ENCODE measurements around the gene ONECUT3.
"Not testable (repeated sequence)": the region's sequence is repeated elsewhere in the genome, so short reads cannot be mapped to it uniquely, and the experiment has no call there.

ONECUT3 gene

GRCh38 chr19:1752757-1753728, at the start of gene ONECUT3:
Gene ONECUT3, plus strand, starts transcription at chr19:1753506. Its CDS starts 157 bp downstream, at chr19:1753663.
- in situ Hi-C loops (cut with MboI; ENCODE audit: low sequenced_read_pairs), result no loop called here

- in situ Hi-C loops (cut with MboI; ENCODE audit: low sequenced_read_pairs), result no loop called here
These were observed 49.0 kb upstream of the ONECUT3 start for GRCh38 chr19:1704339-1704738.

GRCh38 chr19:1705367-1705766, 47.9 kb upstream of the ONECUT3 start:
- in situ Hi-C loops (cut with MboI; ENCODE audit: low sequenced_read_pairs), result no loop called here

GRCh38 chr19:1706646-1707045, 46.7 kb upstream of the ONECUT3 start:
- in situ Hi-C loops (cut with MboI; ENCODE audit: low sequenced_read_pairs), result not testable (repeated sequence)

GRCh38 chr19:1707240-1707639, 46.1 kb upstream of the ONECUT3 start:
- in situ Hi-C loops (cut with MboI; ENCODE audit: low sequenced_read_pairs), result no loop called here

GRCh38 chr19:1713170-1713569, 40.1 kb upstream of the ONECUT3 start:
- in situ Hi-C loops (cut with MboI; ENCODE audit: low sequenced_read_pairs), result no loop called here

GRCh38 chr19:1715540-1715939, 37.8 kb upstream of the ONECUT3 start:
- in situ Hi-C loops (cut with MboI; ENCODE audit: low sequenced_read_pairs), result no loop called here

GRCh38 chr19:1717200-1717969, 35.9 kb upstream of the ONECUT3 start:
- in situ Hi-C loops (cut with MboI; ENCODE audit: low sequenced_read_pairs), result no loop called here

- in situ Hi-C loops (cut with MboI; ENCODE audit: low sequenced_read_pairs), result no loop called here
These were observed 35.4 kb upstream of the ONECUT3 start for GRCh38 chr19:1717970-1718264.

GRCh38 chr19:1718420-1719291, 34.6 kb upstream of the ONECUT3 start:
- in situ Hi-C loops (cut with MboI; ENCODE audit: low sequenced_read_pairs), result no loop called here

GRCh38 chr19:1719519-1719918, 33.8 kb upstream of the ONECUT3 start:
- in situ Hi-C loops (cut with MboI; ENCODE audit: low sequenced_read_pairs), result no loop called here

- in situ Hi-C loops (cut with MboI; ENCODE audit: low sequenced_read_pairs), result no loop called here
These were observed 33.1 kb upstream of the ONECUT3 start for GRCh38 chr19:1720237-1720636.

GRCh38 chr19:1725100-1726064, 27.9 kb upstream of the ONECUT3 start:
- in situ Hi-C loops (cut with MboI; ENCODE audit: low sequenced_read_pairs), result no loop called here

- in situ Hi-C loops (cut with MboI; ENCODE audit: low sequenced_read_pairs), result no loop called here
These were observed 24.3 kb upstream of the ONECUT3 start for GRCh38 chr19:1728816-1729567.

- in situ Hi-C loops (cut with MboI; ENCODE audit: low sequenced_read_pairs), result no loop called here
These were observed 23.8 kb upstream of the ONECUT3 start for GRCh38 chr19:1729568-1729925.

- in situ Hi-C loops (cut with MboI; ENCODE audit: low sequenced_read_pairs), result no loop called here
These were observed 23.1 kb upstream of the ONECUT3 start for GRCh38 chr19:1730157-1730556.

GRCh38 chr19:1734321-1734966, 18.9 kb upstream of the ONECUT3 start:
- in situ Hi-C loops (cut with MboI; ENCODE audit: low sequenced_read_pairs), result no loop called here

- in situ Hi-C loops (cut with MboI; ENCODE audit: low sequenced_read_pairs), result no loop called here
These were observed 17.0 kb upstream of the ONECUT3 start for GRCh38 chr19:1736280-1736679.

- in situ Hi-C loops (cut with MboI; ENCODE audit: low sequenced_read_pairs), result no loop called here
These were observed 16.4 kb upstream of the ONECUT3 start for GRCh38 chr19:1736927-1737326.
